Activated gamma-delta T cell treated with anti-CD3 and anti-CD28 coated beads, Interleukin-2, amount 50 U/mL, for 16 hours (primary cell): ENCODE data around the gene DBNDD1.

Source experiments
- DNase-seq: peaks from one replicate; pipeline ENCODE4 v3.0.0-alpha.2; 2020; ENCODE audit warnings: low read depth

Gene DBNDD1

GRCh38 chr16:90035902-90036301 lies 16.6 kb upstream of the DBNDD1 start:
- DNase-seq: no peak

GRCh38 chr16:90034504-90034903 lies 15.2 kb upstream of the DBNDD1 start:
- no peak for DNase-seq

GRCh38 chr16:90033387-90033786 lies 14.1 kb upstream of the DBNDD1 start:
- no peak for DNase-seq

- DNase-seq: no peak
Observed at GRCh38 chr16:90032674-90033331, 13.5 kb upstream of the DBNDD1 start.

GRCh38 chr16:90031931-90032673 lies 12.8 kb upstream of the DBNDD1 start:
- no peak for DNase-seq

- no peak for DNase-seq
Observed at GRCh38 chr16:90031186-90031930, 12.1 kb upstream of the DBNDD1 start.

- DNase-seq: no peak
Observed at GRCh38 chr16:90028985-90029384, 9.7 kb upstream of the DBNDD1 start.

- DNase-seq: no peak
Observed at GRCh38 chr16:90027611-90028010, 8.4 kb upstream of the DBNDD1 start.

GRCh38 chr16:90026135-90026534 lies 6.9 kb upstream of the DBNDD1 start:
- no peak for DNase-seq

GRCh38 chr16:90023078-90023447 lies 3.8 kb upstream of the DBNDD1 start:
- no peak for DNase-seq

- peak; percentile 55 for DNase-seq
Observed at GRCh38 chr16:90022209-90023077, 3.2 kb upstream of the DBNDD1 start.

- no peak for DNase-seq
Observed at GRCh38 chr16:90020838-90021382, 1.7 kb upstream of the DBNDD1 start.

GRCh38 chr16:90020260-90020837 lies 1.1 kb upstream of the DBNDD1 start:
- DNase-seq: no peak

GRCh38 chr16:90019543-90020259 lies 445 bp upstream of the DBNDD1 start:
- DNase-seq: no peak

- no peak for DNase-seq
Observed at GRCh38 chr16:90018297-90018651, 982 bp downstream of the DBNDD1 start.

- no peak for DNase-seq
Observed at GRCh38 chr16:90016339-90016950, 2.8 kb downstream of the DBNDD1 start.

- no peak for DNase-seq
Observed at GRCh38 chr16:90015586-90016338, 3.5 kb downstream of the DBNDD1 start.

GRCh38 chr16:90012991-90013745 lies 6.1 kb downstream of the DBNDD1 start:
- no peak for DNase-seq
